NCI-H1930 (cell line): Measurements from ENCODE around the gene LOC101059915.
"Not testable (repeated sequence)": the region's sequence is repeated elsewhere in the genome, so short reads cannot be mapped to it uniquely, and the experiment has no call there.

Source experiments
- DNase-seq, 2 experiments: peaks; one replicate each; lab custom pipeline; 2025; lab: John Stamatoyannopoulos, UW

The LOC101059915 gene

DNA sequence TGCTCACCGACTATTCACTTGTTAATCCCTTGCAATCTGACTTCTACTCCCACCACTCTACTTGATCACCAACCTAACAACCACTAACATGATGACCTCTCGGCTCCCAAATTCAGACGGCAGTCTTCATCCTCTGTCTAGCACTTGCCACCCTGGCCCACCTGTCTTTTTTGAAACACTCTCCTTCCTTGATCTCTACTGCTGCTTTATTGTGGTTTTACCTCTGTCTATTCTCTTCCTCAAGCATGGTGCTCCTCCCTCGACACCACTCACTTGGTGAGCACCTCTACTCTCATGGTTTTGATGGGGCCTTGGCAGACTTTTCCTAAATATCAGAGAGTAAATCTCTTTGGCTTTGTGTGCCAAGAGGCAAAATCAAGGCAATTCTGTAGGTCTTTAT is 27.3 kb upstream of the LOC101059915 start:
- DNase-seq: no peak

DNA sequence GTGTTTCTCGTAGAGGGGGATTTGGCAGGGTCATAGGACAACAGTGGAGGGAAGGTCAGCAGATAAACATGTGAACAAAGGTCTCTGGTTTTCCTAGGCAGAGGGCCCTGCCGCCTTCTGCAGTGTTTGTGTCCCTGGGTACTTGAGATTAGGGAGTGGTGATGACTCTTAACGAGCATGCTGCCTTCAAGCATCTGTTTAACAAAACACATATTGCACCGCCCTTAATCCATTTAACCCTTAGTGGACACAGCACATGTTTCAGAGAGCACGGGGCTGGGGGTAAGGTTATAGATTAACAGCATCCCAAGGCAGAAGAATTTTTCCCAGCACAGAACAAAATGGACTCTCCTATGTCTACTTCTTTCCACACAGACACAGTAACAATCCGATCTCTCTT is 22.9 kb upstream of the LOC101059915 start:
- not testable (repeated sequence) for DNase-seq

GRCh38 chrX:71650333-71650969 is 16.9 kb upstream of the LOC101059915 start:
- no peak for DNase-seq

- DNase-seq: peak in 1 of 2 experiments; percentile 0
Observed at GRCh38 chrX:71652405-71652804, 14.9 kb upstream of the LOC101059915 start.

GRCh38 chrX:71653344-71653743 is 14.0 kb upstream of the LOC101059915 start:
- DNase-seq: no peak

DNA sequence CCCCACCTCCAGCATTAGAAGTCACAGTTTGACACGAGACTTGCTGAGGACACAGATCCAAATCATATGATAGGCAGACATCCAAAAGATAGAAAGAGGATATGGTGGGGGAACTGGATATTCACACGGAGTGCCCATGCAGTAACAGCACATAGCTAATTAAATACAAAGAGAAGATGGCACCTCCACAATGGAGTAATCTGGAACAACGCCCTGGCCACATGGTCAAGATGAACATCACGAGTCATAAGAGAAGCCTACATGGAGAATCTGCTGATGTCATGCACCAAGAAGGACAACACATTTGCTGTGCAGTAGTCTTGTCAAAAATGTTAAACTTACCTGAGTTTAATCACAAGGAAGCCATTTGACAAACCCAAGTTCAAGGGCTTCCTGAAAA is 10.1 kb upstream of the LOC101059915 start:
- no peak for DNase-seq

GRCh38 chrX:71659342-71659741 is 8.0 kb upstream of the LOC101059915 start:
- DNase-seq: no peak

DNA sequence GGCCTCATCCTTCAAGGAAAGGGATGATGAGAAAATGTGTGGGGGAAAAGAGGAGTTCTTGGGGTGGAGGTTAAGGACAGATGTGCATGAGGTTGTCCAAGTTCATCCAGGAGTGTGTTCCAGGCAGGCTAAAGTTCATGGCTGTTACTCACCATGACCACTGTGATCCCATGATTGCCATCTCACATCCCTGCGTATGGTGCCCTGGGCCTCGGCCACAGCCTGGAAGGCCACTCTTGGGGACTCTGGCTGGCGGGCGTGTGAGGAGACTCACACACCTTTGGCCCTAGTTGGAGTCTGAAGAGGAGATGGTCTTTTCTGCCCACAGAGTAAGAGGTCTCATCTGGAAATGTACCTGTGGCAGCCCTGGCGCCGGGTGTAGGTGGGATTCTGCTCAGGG is 7.4 kb upstream of the LOC101059915 start:
- DNase-seq: no peak

GRCh38 chrX:71660562-71661416 is 6.6 kb upstream of the LOC101059915 start:
- no peak for DNase-seq

DNA sequence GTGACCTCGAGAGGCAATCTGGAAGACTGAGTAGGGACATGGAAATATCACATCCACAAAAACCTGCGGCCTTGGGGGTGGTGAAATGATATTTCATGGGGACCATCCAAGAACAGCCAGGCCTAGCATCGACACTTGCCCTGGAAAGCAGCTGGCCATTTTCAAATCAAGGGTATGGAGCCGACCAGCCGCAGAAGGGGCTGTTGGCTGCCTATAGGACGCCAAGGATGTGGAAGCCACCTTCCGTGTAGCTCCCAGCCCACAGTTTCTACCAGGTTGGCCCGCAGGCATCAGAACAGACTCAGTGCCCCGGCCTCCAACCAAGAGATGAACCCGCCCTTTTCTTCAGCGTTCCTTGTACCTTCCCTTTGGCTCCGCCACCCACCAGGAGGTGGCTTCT is 5.4 kb upstream of the LOC101059915 start:
- DNase-seq: no peak

DNA sequence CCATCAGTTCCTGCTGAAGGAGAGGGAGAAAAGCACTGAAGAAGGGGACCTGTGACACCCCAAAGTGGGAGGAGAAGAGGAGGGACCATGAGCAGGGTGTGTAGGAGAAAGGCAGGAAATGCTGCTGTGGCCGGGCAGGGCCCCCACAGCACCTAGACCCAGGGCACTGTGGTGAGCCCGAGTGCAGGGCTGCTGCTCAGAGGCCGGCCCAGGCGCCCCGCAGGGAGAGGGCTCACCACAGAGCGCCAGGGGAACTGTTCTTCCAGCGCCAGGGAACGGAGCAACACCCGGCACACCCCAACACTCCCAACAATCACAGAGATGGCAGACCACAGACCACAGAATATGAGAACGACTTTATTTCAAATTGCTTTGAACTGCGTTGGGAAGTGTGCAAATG is 4.7 kb upstream of the LOC101059915 start:
- DNase-seq: not testable (repeated sequence)

DNA sequence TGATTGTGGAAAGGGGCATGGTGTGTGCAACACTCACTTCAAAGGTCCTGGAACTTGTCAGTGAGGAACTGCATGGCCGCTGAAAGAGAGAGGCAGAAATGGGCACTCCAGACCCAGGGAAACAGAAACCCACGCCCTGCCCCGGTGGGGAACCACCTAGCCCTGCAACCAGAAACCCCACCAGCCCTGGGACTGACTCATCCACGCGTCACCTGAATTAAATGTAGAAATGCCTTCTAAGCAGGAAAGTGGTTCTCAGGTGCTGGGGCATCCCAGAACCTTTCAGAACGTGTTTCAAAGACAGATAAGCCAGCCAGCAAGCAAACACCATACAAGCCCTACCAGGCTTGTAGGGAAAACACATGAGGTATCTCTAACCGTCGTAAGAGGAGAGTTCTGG is 4.1 kb upstream of the LOC101059915 start:
- DNase-seq: not testable (repeated sequence)

DNA sequence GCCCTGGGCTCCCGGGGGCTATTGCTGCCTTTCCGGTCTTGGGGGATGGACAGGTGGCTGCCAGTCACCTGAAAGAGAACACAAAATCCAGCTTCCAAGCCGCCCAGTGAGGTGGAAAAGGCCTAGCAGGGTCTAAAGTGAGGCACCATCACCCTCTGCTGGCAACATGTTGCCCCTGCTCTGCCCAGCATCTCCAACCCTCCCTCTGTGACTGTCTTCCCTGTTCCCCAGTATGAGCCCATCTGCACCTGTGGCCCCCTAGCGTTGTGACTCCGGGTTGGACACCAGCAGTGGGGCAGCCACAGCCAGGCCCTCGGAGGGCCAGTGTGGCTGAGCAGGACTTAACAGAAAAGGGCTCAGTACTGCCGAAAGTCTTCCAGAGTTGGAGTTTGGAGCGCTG is 3.1 kb upstream of the LOC101059915 start:
- not testable (repeated sequence) for DNase-seq

DNA sequence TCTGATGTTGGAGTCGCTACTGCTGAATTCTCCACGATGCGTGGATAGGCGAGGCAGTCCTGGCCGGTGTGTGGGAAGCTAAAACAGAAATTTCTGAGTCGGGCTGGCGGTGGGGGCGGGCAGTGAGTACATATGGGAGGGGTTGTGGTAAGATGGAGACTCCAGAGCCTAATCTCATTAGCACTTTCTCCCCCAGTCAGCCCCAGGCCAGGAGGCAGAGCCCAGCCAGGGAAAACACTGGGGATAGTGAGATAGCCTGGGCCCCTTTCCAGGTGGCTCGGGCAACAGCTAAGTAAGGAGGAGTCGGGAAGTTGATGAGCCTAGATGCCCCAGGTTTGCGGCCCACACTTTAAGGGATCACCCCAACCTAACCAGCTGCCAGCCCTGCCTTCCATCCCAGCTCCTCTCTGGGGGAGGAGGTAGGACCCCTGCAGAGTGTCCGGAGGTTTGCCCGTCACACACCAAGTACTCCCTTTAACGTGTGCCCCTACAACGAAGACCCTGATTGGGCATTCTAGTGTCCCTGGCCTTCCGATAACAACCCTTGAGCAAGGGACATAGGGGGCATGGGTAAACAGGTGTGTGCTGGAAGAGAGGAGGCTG is 2.4 kb upstream of the LOC101059915 start:
- DNase-seq: no peak

- no peak for DNase-seq
Observed at GRCh38 chrX:71665747-71666146, 1.6 kb upstream of the LOC101059915 start.

- DNase-seq: peak; percentile 46 to 48
Observed at GRCh38 chrX:71666240-71667223, 814 bp upstream of the LOC101059915 start.

GRCh38 chrX:71668248-71668595 is 876 bp downstream of the LOC101059915 start:
- no peak for DNase-seq

- DNase-seq: no peak
Observed at GRCh38 chrX:71669492-71669891, 2.1 kb downstream of the LOC101059915 start.

DNA sequence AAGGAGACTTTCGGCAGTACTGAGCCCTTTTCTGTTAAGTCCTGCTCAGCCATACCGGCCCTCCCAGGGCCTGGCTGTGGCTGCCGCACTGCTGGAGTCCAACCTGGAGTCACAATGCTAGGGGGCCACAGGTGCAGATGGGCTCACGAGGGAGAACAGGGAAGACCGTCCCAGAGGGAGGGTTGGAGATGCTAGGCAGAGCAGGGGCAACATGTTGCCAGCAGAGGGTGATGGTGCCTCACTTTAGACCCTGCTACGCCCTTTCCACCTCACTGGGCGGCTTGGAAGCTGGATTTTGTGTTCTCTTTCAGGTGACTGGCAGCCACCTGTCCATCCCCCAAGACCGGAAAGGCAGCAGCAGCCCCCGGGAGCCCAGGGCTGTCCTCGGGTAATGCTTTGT is 2.6 kb downstream of the LOC101059915 start:
- DNase-seq: not testable (repeated sequence)

GRCh38 chrX:71671043-71671780 is 3.9 kb downstream of the LOC101059915 start:
- no peak for DNase-seq

GRCh38 chrX:71671938-71672337 is 4.6 kb downstream of the LOC101059915 start:
- no peak for DNase-seq
